Bronchial epithelial cell (primary cell): ENCODE measurements around the gene LAX1. TPM values are rescaled to one million over a fixed set of nuclear protein-coding genes. Genes with fewer than 3 reads are reported as not detected.

Source experiments
- DNase-seq: peaks from one replicate; pipeline ENCODE4 v3.0.0-alpha.2; 2010; ENCODE audit warnings: low read depth
- FAIRE-seq: peaks from 2 replicates; lab custom pipeline; 2011; peaks lifted over from hg19 to GRCh38; lab: Jason Lieb, UNC
- H3K27me3 ChIP-seq: 2 replicates; pipeline ENCODE4 v1.5.1; 2011; ENCODE audit warnings: low read length; ENCODE audit not compliant: control insufficient read depth, insufficient read depth
- H3K36me3 ChIP-seq: 2 replicates; pipeline ENCODE4 v1.5.1; 2011; ENCODE audit warnings: low read length; ENCODE audit not compliant: control insufficient read depth, insufficient read depth
- H3K4me3 ChIP-seq: 2 replicates; pipeline ENCODE4 v1.5.1; 2011; ENCODE audit warnings: mild to moderate bottlenecking, low read depth, low read length, control low read depth
- CTCF ChIP-seq: IDR thresholded peaks from 2 replicates; pipeline ENCODE4 v1.5.1; 2011; ENCODE audit warnings: mild to moderate bottlenecking, moderate library complexity, low read length, control low read depth, inconsistent platforms; ENCODE audit not compliant: insufficient read depth, severe bottlenecking
- total RNA-seq: library from RNA; depleted of rRNA; stranded (reverse); fragments of >200 nt; gene quantifications from 2 replicates; pipeline ENCODE4 v1.2.1, GENCODE V29; 2014

LAX1 gene
- total RNA-seq, 1 donor from 2014 or later, result not detected

GRCh38 chr1:203733009-203733863, 31.7 kb upstream of the LAX1 start:
- FAIRE-seq, result no peak
- H3K27me3 ChIP-seq, result no peaks in the 10 kb centered on the region
- no peak overlapping the region for H3K4me3 ChIP-seq
- DNase-seq, result no peak
- no peak for TF ChIP-seq CTCF
- peaks cover 6% of the 10 kb centered on the region for H3K36me3 ChIP-seq

DNA sequence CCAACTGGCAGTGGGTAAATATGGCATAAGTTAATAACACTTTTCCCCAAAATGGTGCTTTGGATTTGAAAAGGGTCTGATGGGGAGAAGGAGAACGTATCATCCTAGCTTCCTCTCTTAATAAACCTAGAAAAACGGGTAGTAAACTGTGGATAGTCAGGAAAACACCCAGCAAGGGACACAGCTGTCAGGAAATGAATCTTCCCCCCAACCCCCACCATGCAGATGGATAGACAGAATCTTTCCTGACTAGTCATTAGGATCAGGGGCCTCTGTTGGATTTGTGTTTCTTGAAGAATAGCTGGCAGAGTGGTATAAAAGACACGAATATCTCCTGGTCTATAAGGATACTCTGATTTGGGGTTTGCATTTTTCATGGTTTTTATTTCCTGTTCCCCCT, 22.5 kb upstream of the LAX1 start:
- FAIRE-seq, result no peak
- TF ChIP-seq CTCF, result no peak
- no peak for DNase-seq
- Histone ChIP-seq H3K27me3 (no peaks in the 10 kb centered on the region), H3K36me3 (peaks cover 3% of the 10 kb centered on the region), H3K4me3 (no peak overlapping the region)

DNA sequence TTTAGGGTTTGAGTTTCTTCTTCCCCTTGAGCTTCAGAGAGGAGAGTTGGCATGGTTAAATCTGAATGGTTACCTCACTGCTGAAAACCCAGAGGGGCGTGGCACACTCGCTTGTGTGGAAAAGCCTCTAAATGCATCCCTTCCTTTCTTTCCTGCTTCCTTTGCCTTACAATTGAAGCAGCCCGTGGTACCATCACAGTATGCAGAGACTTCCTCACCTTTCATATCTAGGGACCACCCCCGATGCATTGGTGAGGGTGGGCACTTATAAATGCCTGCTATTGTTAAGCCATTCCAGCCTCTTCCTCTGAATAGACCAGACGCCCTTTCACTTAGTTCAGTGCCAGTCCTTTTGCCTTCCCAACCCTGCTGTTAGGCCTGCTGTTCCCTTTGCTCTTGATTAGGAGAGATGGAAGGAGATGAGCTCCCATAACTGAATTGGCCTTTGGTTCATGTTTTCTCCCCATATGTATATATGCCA, 21.9 kb upstream of the LAX1 start:
- FAIRE-seq, result no peak
- no peak for DNase-seq
- Histone ChIP-seq H3K4me3 (no peak overlapping the region), H3K27me3 (no peaks in the 10 kb centered on the region), H3K36me3 (peaks cover 3% of the 10 kb centered on the region)
- no peak for TF ChIP-seq CTCF

- no peaks in the 10 kb centered on the region for H3K27me3 ChIP-seq
- peaks cover 3% of the 10 kb centered on the region for H3K36me3 ChIP-seq
- no peak for FAIRE-seq
- TF ChIP-seq CTCF, result no peak
- peak; percentile 53 for DNase-seq
- no peak overlapping the region for H3K4me3 ChIP-seq
These were observed 20.7 kb upstream of the LAX1 start for GRCh38 chr1:203744075-203744972.

GRCh38 chr1:203746281-203746680, 18.7 kb upstream of the LAX1 start:
- no peak for FAIRE-seq
- Histone ChIP-seq H3K36me3 (no peaks in the 10 kb centered on the region), H3K27me3 (no peaks in the 10 kb centered on the region), H3K4me3 (no peak overlapping the region)
- no peak for DNase-seq
- no peak for TF ChIP-seq CTCF
